AG04449 (cell line): ENCODE measurements around the gene FZR1.

Experiments used
- CTCF ChIA-PET: fragments of 350-600 bp; formaldehyde crosslinking; extraction: SDS; loops from one replicate; lab custom pipeline; 2021; ENCODE audit warnings: antibody characterized with exemption; lab: Yijun Ruan, JAX
- POLR2A ChIA-PET: fragments of 400-600, 350-600 bp; formaldehyde crosslinking; extraction: SDS; loops from one replicate; lab custom pipeline; 2020; ENCODE audit warnings: antibody characterized with exemption, inconsistent platforms; lab: Yijun Ruan, JAX
- DNase-seq: peaks from one replicate; pipeline ENCODE4 v3.0.0-alpha.2; 2010; ENCODE audit warnings: low read depth, low spot score
- H3K4me3 ChIP-seq: 2 replicates; pipeline ENCODE4 v1.5.1; 2011; ENCODE audit warnings: low read depth, mild to moderate bottlenecking, control low read depth, low read length
- TF ChIP-seq, protein P1 (sequence below): IDR thresholded peaks from one replicate; pipeline ENCODE4 v1.5.1; 2011; ENCODE audit warnings: mild to moderate bottlenecking, moderate library complexity, low read length, control low read depth, inconsistent platforms; ENCODE audit not compliant: insufficient read depth; ENCODE audit errors: missing control alignments

FZR1 gene

DNA sequence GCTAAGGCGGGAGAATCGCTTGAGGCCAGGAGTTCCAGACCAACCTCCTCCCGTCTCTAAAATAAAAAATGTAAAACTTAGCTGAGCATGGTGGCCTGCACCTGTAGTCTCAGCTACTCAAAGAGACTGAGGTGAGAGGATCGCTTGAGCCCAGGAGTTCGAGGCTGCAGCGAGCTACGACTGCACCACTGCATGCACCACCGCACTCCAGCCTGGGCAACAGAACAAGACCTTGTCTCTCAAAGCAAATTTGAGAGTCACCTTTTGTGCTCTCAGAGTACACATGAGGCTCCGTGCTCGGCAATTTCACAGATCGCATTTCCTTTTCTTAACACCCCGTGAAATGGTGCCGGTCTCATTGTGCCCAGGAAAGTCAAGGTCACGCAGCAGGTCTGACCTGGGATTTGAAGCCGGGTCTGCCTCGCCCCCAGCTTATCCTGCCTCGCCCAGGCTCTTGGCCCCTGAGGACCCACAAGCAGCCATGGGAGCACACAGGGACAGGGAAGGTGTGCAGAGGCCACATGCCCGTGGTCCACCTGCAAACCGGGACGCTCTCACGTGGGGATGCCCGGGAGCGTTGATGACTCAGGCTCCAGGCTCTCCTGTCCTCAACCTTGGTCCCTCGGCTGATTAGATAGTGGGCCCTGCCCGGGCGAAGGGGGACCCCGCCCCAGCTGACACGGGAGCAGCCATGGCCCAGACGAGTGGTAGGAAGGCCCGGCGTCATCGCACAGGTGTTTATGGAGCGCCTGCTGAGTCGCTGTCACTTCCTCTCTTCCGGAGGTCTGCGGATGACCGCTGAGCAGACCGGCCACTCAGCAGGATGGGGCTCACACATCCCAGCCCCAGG, 24.6 kb upstream of the FZR1 start:
- DNase-seq = no peak
- CTCF ChIA-PET = interaction anchor here (1.9 to 11.2 kb wide), 5 partner anchors 8 to 177 kb away, joined by 8 to 129 read pairs (median 72); no protein-coding TSS in a partner anchor
- TF ChIP-seq, protein P1, sequence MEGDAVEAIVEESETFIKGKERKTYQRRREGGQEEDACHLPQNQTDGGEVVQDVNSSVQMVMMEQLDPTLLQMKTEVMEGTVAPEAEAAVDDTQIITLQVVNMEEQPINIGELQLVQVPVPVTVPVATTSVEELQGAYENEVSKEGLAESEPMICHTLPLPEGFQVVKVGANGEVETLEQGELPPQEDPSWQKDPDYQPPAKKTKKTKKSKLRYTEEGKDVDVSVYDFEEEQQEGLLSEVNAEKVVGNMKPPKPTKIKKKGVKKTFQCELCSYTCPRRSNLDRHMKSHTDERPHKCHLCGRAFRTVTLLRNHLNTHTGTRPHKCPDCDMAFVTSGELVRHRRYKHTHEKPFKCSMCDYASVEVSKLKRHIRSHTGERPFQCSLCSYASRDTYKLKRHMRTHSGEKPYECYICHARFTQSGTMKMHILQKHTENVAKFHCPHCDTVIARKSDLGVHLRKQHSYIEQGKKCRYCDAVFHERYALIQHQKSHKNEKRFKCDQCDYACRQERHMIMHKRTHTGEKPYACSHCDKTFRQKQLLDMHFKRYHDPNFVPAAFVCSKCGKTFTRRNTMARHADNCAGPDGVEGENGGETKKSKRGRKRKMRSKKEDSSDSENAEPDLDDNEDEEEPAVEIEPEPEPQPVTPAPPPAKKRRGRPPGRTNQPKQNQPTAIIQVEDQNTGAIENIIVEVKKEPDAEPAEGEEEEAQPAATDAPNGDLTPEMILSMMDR = no peak
- H3K4me3 ChIP-seq = no peak overlapping the region
- POLR2A ChIA-PET = no interaction called here

DNA sequence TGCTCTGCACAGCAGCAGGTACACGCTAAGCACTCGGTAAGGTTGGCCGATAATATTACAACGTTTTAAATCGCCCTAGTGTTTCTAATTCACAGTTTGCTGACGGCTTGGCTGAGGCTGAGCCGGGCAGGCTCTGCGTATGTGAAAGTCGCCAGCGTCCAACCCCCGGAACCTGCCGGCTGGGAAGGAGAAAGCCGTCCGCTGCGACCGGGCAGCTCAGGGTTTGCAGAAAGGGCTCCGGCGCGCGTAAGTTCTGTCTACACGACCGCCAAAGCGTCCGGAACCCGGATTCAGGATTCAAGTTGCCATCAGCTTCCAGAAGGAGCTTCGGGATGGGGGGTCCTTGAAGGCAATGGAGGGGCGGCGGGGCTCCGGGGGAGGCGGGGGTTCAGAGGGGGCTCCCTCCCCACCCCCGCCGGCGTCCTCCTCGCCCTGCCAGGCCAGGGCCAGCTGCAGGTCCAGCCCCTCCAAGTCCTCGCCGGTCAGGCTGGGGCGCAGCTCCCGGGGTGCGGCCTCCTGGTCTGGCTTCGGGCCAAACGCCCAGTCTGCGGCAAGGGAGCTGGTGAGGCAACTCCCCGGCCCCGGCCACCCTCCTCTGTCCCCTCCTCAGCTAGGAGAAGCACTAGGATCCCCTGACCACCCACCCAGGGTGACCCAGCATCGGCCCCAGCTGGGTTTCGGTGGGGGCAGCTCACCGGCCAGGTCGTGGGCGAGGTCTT, 23.4 kb upstream of the FZR1 start:
- ChIA-PET CTCF (interaction anchor here (0.8 to 11.2 kb wide), 6 partner anchors 9 to 178 kb away, joined by 3 to 129 read pairs (median 57); no protein-coding TSS in a partner anchor), POLR2A (no interaction called here)
- H3K4me3 ChIP-seq = no peak overlapping the region
- DNase-seq = no peak
- TF ChIP-seq, protein P1 = no peak

DNA sequence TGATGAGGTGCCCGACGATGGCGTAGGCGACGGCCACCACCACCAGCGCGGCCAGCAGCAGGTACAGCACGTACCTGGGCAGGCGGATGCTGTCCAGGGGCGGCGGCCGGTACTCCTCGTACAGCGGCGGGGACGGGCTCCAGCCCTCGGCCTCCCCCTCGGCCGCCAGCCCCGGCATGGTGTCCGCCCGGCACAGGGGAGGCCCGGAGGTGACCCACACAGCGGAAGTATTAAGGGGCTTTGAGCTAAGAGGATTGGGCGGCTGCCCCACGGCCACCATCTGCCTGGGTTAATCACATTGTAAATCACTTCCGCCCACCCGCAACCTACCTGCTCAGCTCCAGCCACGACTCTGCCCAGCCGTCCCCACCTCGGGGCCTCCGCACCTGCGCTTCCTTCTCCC, 22.9 kb upstream of the FZR1 start, which contains the start of gene SMIM44:
Gene SMIM44 (minus strand): TSS at position 216 of the 403 bp plus-strand sequence. CDS start 38 bp downstream, at position 178.
- POLR2A ChIA-PET = no interaction called here
- DNase-seq = no peak
- CTCF ChIA-PET = interaction anchor here (0.7 to 11.2 kb wide), 8 partner anchors 10 to 178 kb away, joined by 3 to 129 read pairs (median 25); no protein-coding TSS in a partner anchor
- H3K4me3 ChIP-seq = no peak within 1 kb of the TSS
- TF ChIP-seq, protein P1 = no peak

DNA sequence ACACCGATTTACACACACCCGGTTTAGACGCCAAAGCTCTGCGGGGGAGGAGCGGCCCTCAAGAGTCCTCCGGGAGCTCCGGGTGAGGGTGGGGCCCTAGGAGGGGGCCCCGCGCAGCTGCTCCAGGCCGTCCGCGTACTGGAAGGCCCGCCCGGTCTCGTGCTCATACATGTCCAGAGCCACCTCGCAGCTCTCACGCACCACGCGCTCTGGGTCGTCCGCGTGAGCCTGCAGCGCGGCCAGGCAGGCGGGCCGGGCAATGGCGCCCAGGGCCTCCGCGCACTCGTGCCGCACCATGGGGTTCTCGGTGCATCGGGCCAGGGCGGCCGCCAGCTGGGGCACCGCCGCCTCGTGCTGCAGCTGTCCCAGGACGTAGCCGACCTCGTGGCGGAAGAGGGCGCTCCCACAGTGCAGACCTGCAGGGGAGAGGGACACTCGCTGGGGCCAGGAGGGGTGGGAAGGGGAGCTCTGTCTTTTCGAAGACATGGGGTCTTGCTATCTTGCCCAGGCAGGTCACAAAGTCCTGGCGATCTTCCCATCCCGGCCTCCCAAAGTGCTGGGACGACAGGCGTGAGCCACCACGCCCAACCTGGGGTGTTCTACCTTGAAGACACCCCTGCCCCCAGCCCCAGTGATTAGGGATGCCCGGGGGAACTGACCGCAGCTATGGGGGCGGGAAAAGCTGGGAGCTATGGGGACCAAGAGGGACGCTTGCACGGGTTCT, 14.6 kb upstream of the FZR1 start:
- TF ChIP-seq, protein P1 = no peak
- ChIA-PET CTCF (interaction anchor here (2.5 to 3.5 kb wide), 2 partner anchors 18 to 187 kb away, joined by 7 to 14 read pairs; no protein-coding TSS in a partner anchor), POLR2A (no interaction called here)
- H3K4me3 ChIP-seq = no peak overlapping the region
- no peak for DNase-seq

DNA sequence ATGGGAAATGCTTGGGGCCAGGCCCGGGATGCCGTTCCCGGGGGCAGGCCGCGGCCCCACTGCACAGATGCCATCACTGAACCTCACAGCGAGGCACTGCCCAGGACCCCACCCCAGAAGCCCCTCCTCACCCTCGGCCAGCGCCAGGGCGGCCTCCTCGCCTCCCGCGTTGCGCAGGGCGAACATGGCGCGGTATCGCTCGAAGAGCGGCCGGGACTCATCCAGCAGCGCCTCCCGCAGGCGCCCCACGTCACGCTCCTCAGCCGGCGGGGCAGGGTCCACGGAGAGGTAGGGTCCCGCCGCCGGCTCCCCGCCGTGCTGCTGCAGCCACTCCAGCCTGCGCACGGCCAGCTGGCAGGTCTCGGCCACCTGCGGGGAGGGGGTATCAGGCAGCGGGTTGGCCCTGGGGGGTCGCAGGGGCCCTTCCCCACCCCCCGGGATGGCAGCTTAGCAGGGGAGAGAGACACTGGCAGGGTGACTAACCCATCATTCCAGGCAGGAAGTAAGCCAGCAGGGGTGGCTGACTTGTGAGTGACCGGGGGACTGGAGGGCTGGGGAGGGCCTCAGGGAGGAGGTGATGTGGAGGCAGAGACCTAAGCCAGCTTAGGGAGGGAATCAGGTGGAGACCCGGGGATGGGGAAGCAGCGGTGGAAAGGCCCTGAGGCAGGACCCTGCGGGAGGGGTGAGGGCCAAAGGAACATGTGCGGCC, 13.8 kb upstream of the FZR1 start:
- DNase-seq = no peak
- no peak overlapping the region for H3K4me3 ChIP-seq
- TF ChIP-seq, protein P1 = no peak
- ChIA-PET CTCF (interaction anchor here (0.7 to 3.5 kb wide), 3 partner anchors 8 to 188 kb away, joined by 3 to 14 read pairs (median 7); no protein-coding TSS in a partner anchor), POLR2A (no interaction called here)
